NCI-H1092 (cell line): ENCODE results near the gene EXOG.

ENCODE experiments used
- DNase-seq: peaks from one replicate; lab custom pipeline; 2025; lab: John Stamatoyannopoulos, UW

EXOG gene

DNA sequence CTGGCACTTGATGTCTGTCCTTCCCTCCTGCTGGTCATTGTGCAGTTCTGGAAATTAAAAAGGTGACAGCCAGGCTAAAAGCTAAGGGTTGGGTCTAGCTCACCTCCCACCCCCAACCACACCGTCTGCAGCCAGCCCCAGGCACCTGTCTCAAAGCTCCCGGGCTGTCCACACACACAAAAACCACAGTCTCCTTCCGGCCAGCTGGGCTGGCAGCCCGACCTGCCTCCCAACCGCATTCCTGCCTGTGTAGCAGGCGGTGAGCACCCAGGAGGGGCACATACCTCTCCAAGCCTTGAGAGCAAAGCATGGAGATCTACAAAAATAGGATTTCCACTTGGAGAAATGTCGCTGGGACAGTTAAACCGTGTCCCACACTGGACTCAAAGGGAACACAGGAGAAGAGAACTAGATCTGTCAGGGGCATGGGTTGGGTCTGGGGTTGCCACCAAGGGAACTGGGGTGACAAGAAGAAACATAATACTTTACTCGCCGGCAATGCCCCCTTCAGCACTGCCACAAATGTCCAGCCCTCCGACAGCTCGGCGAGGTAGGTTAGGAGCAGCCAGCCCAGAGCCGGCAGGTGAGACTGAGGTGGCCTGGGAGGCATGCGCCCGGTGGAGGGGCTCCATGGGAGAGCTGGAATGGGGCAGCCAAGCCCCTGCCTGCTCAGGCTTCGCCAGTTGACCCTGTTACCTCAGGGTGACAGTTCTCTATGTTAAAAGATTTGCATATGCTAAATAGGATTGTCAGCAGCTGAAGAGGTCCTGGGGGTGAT, 52.2 kb downstream of the EXOG start:
- no peak for DNase-seq

DNA sequence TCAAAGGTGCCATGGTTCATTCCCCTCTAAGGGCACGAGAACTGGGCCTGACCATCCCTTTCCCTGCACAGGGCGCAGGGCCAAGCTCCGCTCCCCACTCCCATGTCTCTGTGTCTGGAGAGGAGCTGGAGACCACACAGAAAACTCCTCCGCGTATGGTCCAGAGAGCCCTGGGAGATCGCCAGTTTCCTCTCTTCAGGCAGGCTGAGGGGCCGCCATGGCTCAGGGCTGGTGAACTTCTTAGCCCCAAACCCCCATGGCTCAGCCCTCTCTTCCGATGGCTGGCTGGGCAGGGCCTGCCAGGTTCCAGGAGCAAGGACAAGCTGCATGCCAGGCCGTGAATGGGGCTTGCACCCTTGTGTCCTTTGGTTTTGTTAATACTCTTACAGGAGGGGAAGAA, 52.9 kb downstream of the EXOG start:
- no peak for DNase-seq

DNA sequence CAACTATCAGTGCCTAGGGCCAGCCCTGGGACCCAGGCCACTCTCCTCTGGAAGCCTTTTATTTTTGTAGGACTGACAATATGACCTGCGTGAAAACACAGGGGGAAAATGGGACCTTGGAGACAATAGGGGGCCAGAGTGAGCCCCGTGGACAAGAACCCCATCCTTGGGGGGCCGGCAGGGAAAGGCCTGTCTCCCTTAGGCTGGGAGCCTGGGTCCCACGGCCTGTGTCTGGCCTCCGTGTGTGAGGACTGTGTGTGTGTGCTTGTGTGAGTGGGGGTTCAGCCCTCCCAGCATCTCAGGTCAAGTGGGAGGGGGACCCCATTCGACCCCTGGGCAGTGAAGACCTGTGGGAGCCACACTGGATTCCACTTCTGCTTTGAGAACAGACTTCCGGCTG, 53.3 kb downstream of the EXOG start:
- DNase-seq: no peak

DNA sequence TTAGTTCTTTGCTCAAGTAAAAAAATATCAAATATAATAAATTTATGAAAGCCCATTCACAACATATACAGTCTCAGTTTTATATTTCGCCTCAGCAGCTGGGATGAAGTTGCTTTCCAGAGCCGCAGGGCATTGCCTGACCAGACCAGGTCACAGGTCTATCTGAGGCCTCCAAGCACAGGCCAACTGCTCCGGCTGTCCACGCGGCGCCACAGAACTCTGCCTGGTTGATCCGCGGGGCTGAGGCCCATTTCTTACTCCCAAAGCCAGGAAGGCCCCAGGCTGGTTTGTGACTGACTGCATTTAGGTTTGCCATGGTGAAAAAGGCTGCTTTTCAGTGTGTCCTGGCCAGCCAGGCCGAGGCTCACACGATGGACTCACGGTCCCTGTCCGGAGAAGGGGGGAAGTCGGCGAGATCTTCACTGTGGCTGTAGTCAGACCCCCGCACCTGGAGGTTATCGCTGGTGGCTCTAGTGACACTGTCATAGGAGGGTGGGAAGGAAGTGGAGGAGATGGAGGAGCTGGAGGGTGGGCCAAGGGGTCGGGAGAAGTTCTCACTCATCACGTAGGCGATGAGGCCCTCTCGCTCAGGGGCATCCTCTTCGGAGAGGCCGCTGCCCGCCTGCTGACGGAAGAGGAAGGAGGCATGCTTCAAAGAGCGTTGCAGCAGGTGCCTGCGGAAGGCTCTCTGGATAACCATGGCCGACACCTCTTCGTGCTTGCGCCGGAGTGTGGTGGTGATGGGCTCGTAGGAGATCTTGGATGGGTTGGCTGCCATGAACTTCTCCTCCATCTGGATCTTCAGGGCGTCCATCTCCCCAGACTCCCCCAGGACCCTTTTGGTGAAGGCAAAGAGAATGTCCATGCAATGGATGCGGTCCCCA, 54.1 kb downstream of the EXOG start:
- no peak for DNase-seq

DNA sequence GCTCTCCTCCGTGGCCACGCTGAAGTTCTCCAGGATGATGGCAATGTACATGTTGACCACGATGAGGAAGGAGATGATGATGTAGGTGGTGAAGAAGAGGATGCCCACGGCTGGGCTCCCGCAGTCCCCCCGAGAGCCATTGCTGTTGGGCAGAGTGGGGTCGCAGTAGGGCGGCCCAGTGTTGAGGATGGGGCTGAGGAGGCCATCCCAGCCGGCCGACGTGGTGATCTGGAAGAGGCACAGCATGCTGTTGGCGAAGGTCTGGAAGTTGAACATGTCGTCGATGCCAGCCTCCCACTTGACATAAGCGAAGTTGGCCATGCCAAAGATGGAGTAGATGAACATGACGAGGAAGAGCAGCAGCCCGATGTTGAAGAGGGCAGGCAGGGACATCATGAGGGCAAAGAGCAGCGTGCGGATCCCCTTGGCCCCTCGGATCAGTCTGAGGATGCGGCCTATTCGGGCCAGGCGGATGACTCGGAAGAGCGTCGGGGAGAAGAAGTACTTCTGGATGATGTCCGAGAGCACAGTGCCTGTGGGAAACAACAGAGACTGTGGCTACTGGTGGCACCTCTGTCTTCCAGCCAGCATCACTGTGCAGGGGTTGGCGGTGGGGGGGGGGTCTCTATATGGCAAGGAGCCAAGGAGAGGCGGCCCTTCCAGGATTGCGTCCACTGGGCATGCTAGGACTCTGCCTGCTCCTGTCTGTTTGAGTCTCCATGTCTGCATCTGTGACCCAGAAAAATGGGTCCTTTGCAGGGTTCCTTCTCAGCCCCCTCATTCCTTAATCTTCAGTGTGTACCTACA, 55.1 kb downstream of the EXOG start:
- DNase-seq: no peak

DNA sequence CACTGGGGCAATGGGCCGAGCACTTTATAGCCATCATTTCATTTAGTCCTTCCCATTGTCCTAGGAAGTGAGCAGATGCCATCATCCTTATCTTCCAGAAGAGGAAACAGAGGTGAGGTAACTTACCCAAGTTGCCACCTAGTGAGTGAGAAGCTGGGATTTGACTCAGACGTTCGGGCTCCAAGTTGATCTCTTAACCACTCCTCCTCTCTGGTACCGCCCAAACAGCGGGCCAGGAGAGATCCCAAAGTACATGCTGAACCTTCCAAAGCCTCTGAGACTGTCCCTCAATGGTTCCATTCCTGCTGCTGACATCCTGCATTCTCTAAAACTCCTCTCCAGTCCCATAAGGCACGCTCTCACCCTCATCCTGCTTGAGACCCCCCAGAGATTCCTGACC, 56.2 kb downstream of the EXOG start:
- no peak for DNase-seq

DNA sequence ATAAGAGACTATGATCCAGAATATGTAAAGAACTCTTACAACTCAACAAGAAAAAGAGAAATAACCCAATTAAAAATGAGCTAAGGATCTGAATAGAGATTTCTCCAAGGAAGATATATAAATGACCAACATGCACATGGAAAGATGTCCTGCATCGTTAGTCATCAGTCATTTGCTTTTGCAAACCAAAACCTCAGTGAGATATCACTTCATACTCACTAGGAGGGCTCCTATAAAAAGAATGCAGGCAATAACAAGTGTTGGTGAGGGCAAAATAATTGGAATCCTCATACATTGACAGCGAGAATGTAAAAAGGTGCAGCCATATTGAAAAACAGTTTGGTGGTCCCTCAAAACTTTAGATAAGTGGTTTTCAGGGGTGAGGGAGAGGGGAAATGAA, 56.9 kb downstream of the EXOG start:
- DNase-seq: no peak

DNA sequence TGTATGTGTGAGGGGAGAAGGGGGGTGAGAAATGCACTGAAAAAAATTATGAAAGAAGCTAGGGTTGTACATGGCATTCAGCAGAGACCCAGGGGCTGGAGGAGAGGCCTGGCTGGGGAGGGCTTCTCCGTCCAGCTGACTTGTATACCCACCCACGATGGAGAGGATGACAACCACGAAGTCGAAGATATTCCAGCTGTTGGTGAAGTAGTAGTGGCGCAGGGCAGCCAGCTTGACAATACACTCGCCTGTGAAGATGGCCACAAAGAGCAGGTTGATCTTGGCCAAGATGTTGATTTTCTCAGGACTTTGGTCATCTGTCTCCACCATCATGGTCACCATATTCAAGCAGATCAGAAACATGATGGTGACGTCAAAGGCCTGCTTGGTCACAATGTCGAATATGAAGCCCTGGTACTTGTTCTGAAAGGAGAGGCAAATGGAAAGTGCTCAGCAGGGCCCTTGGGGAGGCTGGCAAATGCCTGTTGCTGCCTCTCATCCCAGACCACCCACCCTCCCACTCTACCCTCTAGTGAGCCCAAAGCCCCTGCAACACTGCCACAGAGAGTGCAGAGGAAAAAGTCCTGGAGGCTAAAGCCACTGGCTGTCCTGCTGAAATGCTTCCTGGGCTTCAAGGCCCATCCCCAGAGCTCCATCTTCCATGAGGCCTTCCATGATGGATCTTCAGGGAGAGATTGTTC, 58.1 kb downstream of the EXOG start:
- no peak for DNase-seq

DNA sequence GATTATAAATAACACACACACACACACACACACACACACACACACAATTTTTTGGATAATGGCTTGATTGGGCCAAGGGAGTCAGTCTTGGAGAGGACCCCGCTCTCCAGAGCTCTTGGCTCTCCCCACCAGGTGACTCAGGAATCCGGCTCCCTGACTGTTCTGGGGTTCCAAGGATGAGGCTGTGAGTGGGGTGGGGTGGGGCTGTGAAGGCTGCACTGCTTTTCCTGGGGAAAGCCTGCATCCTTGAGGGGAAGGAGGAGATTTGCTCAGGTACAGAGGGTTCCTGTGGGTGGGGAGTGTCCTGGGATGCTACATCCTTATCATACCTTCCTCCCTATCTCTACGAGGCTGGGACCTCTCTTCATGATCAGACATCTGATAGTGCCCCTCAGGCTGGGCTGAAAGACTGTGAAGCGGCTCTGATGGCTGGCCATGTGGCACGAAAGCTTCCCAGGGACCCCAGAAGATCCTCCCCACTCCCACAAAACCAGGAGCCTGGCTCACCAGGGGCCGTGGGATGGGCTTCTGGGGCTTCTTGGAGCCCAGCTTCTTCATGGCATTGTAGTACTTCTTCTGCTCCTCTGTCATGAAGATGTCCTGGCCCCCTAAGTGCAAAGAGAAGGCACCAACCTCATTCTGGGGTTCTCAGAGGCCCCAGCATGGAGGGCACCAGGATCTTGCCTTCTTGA, 59.2 kb downstream of the EXOG start:
- no peak for DNase-seq

DNA sequence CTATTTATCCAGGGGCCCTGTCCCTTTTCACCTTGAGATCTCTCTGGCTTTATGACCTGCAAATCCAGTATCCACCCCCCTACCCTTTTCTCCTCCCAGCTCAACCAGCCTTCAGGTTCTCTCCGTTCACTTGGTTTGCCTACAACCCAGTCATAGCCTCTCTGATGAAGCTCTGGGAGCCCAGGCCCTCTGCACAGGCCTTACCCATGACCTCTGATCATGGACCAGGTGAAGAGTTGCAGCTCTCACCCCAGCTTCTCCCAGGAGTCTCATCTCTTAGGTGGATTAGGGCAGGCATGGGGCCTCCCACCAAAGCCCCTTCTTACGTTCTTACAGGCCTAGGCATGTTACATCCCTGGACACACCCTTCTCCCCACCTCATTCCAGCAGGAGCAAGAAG, 59.8 kb downstream of the EXOG start:
- no peak for DNase-seq

DNA sequence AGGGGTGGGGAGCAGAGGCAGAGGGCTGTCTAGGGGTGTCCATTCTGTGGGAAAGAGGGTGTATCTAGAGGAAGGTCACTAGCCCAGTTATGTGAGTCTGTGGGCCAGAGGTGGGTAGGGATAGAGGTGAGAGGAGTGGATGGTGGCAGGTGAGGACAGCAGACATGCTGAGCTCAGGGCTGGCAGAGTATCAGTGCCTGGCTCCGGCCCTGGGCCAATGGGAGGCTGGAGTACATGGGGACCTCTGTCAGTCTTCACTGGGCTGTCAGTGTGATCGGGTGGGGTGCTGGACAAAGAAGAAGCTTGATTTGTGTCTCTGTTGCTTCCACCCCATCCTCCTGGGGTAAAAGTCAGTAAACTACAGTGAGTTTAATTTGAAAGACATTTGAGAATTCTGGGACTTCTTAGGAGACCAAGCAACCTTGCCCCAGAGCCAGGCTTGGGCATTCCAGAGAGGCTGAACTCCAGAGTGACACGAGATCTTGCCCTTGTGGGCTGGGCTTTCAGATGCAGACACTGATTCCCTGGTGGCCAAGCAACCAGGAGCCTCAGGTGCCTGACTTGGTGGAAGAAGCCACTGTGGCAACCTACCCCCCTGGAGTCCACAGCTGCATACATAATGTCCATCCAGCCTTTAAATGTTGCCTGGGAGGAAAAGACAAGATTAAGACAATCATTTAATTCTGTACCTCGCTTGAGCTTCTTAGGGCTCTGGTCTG, 60.7 kb downstream of the EXOG start:
- no peak for DNase-seq

DNA sequence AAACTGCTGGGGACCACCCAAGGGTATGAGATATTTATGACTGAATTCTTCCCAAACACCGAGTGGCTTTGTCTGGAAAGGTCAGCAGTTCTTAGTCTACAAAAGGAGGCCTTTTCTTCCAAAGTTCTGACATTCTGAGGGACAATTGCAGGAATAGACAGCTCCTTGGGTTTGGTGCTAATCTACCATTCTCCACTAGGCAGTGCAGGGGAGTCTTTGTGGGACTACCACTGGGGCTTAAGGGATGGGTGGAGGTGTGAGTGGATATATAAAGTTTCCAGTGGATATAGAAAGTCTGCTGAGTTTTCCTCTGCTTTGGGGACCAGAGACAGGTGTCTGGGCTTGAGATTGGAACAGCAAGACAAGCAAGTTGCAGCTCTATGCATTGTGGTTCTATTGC, 62.7 kb downstream of the EXOG start:
- DNase-seq: no peak

DNA sequence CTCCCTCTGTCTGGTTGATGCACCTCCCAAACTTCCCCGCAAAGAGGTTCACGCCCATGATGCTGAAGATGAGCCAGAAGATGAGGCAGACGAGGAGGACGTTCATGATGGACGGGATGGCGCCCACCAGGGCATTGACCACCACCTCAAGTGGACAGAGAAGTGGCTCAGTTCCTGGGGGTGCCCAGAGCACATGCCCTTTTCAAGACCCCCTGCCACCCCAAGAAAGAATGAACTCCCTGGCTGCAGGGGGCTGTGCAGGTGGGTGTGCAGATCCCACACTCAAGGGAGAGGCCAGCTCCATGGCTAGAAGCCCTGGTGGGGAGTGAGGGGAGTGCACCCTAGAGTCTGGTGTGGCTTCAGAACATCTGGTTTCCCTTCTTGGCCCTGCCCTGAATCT, 64.1 kb downstream of the EXOG start:
- DNase-seq: no peak

DNA sequence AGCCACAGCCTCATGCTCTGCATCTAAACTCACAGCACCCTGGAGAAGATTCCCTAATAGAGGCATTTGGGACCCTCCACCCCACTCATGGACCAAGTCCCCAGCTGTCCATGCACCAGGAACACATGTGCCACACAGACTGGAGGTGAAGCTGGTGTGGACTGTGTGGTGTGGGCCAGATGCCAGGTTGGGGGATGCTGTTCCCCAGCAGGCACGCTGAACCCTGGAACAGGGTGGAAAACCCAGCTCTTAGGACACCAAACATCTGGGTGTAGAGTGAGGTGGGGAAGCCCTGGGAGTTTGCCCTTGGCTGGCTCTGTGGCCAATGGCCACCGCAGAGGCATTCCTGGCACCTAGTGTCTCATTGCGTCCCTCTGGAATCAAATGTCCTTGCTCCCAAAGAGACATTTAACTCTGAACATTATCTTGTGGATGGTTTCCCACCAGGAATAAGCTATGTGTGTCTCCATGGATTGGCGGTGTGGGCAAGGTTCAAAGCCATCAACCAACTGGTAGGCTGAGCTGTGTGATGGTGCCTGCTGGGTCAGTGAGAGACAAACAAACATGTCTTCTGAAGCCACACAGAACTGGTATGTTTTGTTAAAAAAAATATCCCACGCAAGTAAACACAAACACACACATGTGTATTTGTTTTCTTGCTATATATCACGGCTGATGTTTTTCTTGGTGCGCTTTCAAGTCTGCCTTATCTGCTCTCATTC, 65.0 kb downstream of the EXOG start:
- DNase-seq: no peak

DNA sequence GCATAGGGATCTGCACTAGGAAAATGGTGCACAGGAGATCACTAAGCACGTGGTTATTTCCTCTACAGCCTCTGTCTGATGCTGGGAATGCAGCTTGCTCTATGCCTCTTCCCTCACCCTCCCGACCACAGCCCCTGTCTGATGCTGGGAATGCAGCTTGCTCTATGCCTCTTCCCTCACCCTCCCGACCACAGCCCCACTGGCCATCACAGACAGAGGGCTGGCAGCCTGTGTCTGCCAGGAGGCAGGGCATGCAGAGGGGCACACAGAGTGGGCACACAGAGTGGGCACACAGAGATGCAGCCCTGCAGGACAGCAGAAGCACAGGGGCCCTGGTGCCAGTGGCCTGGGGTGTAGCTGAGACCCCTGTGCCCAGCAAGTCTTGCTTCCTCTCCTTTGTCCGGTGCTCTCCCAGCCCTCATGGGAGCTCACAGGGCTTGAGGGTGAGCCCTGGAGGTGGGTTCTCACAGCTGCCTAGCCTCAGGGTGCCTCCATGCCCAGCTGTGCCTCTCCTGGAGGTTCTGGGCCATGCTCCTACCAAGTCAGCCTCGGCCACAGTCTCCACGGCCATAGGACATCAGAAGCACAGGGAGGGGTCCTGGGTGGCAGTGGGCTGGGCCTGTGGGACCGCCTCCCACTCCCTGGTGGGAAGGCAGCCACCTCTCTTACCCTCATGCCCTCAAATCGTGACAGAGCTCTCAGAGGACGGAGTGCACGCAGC, 65.8 kb downstream of the EXOG start:
- DNase-seq: no peak

DNA sequence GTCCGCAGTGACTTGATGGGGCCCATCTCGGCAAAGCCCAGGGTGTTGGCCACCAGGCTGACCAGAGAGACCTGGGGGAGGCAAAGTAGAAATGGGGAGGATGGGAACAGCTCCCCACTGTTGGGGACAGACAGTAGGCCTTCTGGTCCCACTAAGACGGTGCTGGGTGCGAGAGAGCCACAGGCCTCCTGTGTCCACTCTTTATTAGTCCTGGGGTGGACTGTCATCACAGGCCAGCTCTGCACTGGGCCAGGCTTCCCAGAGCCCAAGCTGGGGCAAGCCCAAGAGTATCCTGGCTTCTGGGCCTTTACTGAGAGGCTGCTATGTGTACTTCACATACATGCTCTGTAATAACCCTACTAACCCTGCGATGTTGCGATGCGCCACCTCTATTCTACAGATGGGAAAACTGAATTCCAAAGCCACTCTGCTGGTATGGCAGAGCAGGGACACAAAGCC, 66.4 kb downstream of the EXOG start:
- DNase-seq: no peak

DNA sequence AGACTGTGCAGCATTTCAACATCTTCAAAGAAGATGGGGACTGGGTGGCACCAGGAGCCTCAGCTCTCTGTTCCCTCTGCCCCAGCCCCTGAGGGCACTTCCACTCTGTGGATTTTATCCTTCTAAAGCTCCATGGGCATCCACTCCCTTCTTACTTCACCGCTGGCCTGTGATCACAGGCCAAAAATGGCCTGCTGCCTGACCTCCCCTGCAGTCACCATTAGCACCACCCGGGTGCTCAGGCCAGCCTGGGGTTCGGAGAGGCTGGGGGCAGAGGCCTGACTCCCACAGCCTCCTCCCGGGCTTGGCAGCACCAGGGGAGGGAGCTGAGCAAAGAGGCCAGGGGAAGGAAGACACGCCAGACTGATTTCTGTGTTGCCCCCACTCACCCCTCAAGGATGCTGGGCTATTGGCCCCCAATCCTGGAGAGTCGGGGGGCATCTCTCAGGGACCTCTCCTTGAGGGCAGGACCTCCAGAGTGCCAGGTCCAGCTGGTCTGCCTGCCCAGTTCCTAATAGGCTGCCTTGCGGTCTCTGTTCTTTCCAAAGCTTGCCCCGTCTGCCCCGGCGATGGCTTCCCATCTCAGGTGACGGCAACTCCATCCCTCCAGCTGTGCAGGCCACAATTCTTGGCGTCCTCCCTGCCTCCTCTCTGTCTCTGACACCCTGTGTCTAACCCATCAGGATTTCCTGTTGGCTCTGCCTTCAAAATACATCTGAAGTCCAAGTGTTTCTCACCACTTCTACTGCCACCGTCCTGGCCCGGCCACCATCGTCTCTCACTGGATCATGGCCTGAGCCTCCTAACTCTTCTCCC, 67.1 kb downstream of the EXOG start:
- no peak for DNase-seq

DNA sequence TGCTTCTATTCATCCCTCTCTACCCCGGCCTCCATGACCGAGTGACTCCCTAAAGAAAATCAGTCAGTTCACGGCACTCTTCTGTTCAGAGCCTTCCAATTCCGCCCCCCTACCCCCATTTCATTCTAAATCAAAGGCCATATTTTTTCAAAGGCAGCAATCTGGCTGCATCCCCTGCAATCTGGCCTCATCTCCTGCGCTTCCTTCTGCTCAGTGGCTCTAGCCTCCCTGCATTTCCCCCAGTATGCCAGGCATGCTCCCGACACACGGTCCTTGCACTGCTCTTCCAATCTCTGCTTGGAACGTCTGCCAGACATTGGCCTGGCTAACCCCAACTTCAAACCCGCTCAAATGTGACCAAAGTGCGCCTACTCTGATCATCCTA, 67.7 kb downstream of the EXOG start:
- DNase-seq: no peak
